Endothelial cell of umbilical vein (primary cell): ENCODE data around the gene MYCBP2. TPM values are rescaled to one million over a fixed set of nuclear protein-coding genes. Genes with fewer than 3 reads are reported as not detected.

Experiments
- BruUV-seq: library from RNA; stranded (reverse); fragments of 400-500 nt; replicated peaks from 2 replicates; lab custom pipeline; 2021; lab: Mats Ljungman, UMichigan
- CTCF ChIA-PET: fragments of 300-600, 350-600 bp; sonication (Branson Sonifier 250); formaldehyde crosslinking; loops from one replicate; lab custom pipeline; 2021; ENCODE audit warnings: antibody characterized with exemption, inconsistent platforms; lab: Charles Lee
- POLR2A ChIA-PET: fragments of 300-600, 350-600 bp; sonication (Branson Sonifier 250); formaldehyde crosslinking; loops from one replicate; lab custom pipeline; 2021; ENCODE audit warnings: antibody characterized with exemption, inconsistent platforms; lab: Charles Lee
- DNase-seq: peaks from one replicate; pipeline ENCODE4 v3.0.0-alpha.2; 2011; ENCODE audit warnings: low read depth, low spot score
- FAIRE-seq: peaks from 2 replicates; lab custom pipeline; 2011; peaks lifted over from hg19 to GRCh38; lab: Jason Lieb, UNC
- H2AFZ ChIP-seq: 2 replicates; pipeline ENCODE4 v1.6.0; 2012; ENCODE audit warnings: low read depth, low read length, control low read depth, inconsistent platforms
- H3K27ac ChIP-seq: 2 replicates; pipeline ENCODE4 v1.5.1; 2011; ENCODE audit warnings: low read depth, mild to moderate bottlenecking, control low read depth, low read length, moderate library complexity; ENCODE audit not compliant: insufficient read depth
- H3K27me3 ChIP-seq, 2 experiments: 2 replicates each; pipeline versions ENCODE4 v1.6.0 to v1.6.1; 2011; ENCODE audit warnings: low read length in 2 of 2, mixed read lengths in 1 of 2; ENCODE audit not compliant: control insufficient read depth in 2 of 2, insufficient read depth in 2 of 2
- H3K36me3 ChIP-seq, 2 experiments: 2 replicates in 1 of 2; 3 replicates in 1 of 2; pipeline ENCODE4 v1.5.1; 2011; ENCODE audit warnings: low read length in 2 of 2, mild to moderate bottlenecking in 1 of 2, moderate library complexity in 1 of 2; ENCODE audit not compliant: control insufficient read depth in 2 of 2, insufficient read depth in 2 of 2; ENCODE audit errors: extremely low read depth in 1 of 2
- H3K4me1 ChIP-seq: 3 replicates; pipeline ENCODE4 v1.5.1; 2011; ENCODE audit warnings: mild to moderate bottlenecking, low read length; ENCODE audit not compliant: control insufficient read depth, insufficient read depth; ENCODE audit errors: extremely low read depth
- H3K4me2 ChIP-seq: 2 replicates; pipeline ENCODE4 v1.6.1; 2011; ENCODE audit warnings: low read length, control low read depth, mixed read lengths; ENCODE audit not compliant: insufficient read depth
- H3K4me3 ChIP-seq, 3 experiments: fragments of 200-600 bp in 1 of 3; sonication (generic), shearing (Covaris generic) in 1 of 3; replicated peaks in 1 of 3; 2 replicates each; pipeline ENCODE4 v1.5.1; 2011 to 2016; ENCODE audit warnings: control low read depth in 3 of 3, low read length in 3 of 3, mild to moderate bottlenecking in 2 of 3, inconsistent platforms in 1 of 3, low read depth in 1 of 3, moderate library complexity in 1 of 3; ENCODE audit not compliant: insufficient read depth in 1 of 3
- H3K79me2 ChIP-seq: 2 replicates; pipeline ENCODE4 v1.6.0; 2012; ENCODE audit warnings: low read length, inconsistent platforms; ENCODE audit not compliant: control insufficient read depth, insufficient read depth
- H3K9ac ChIP-seq: replicated peaks from 2 replicates; pipeline ENCODE3; 2011; ENCODE audit warnings: low read length, control low read depth; ENCODE audit not compliant: insufficient read depth; ENCODE audit errors: extremely low read depth
- H3K9me1 ChIP-seq: replicated peaks from 3 replicates; pipeline ENCODE4 v1.6.0; 2011; ENCODE audit warnings: mild to moderate bottlenecking, low read length; ENCODE audit not compliant: control insufficient read depth, insufficient read depth; ENCODE audit errors: extremely low read depth
- H3K9me3 ChIP-seq: replicated peaks from 2 replicates; pipeline ENCODE4 v1.5.1; 2012; ENCODE audit warnings: low read length, inconsistent platforms; ENCODE audit not compliant: control insufficient read depth, insufficient read depth
- H4K20me1 ChIP-seq: replicated peaks from 2 replicates; pipeline ENCODE3; 2011; ENCODE audit warnings: mild to moderate bottlenecking, low read length; ENCODE audit not compliant: control insufficient read depth, insufficient read depth; ENCODE audit errors: extremely low read depth
- CTCF ChIP-seq, 2 donors: IDR thresholded peaks; 1 replicate in 1 of 2; 2 replicates in 1 of 2; pipeline ENCODE4 v1.5.1; 2011; ENCODE audit warnings: low read length in 2 of 2, mild to moderate bottlenecking in 2 of 2, moderate library complexity in 2 of 2, control low read depth in 1 of 2, inconsistent platforms in 1 of 2, low read depth in 1 of 2; ENCODE audit not compliant: insufficient read depth in 1 of 2; ENCODE audit errors: extremely low read depth in 1 of 2
- EZH2 ChIP-seq: IDR thresholded peaks from 2 replicates; pipeline ENCODE4 v1.6.1; 2012; ENCODE audit warnings: borderline replicate concordance, low read depth, mild to moderate bottlenecking, moderate library complexity, low read length, inconsistent platforms; ENCODE audit not compliant: severe bottlenecking
- FOS ChIP-seq: IDR thresholded peaks from 2 replicates; pipeline ENCODE4 v1.6.1; 2011; ENCODE audit warnings: mild to moderate bottlenecking, low read length, moderate library complexity, borderline replicate concordance; ENCODE audit not compliant: insufficient read depth
- GATA2 ChIP-seq: IDR thresholded peaks from 2 replicates; pipeline ENCODE4 v1.7.0; 2011; ENCODE audit warnings: low read depth, mild to moderate bottlenecking, moderate library complexity, mixed read lengths, low read length; ENCODE audit not compliant: insufficient read length, insufficient read depth
- JUN ChIP-seq: IDR thresholded peaks from 2 replicates; pipeline ENCODE4 v1.6.1; 2011; ENCODE audit warnings: borderline replicate concordance, low read depth; ENCODE audit not compliant: insufficient read length, insufficient read depth
- MAX ChIP-seq: IDR thresholded peaks from 2 replicates; pipeline ENCODE4 v1.6.1; 2011; ENCODE audit not compliant: insufficient read depth, insufficient read length
- MYC ChIP-seq: IDR thresholded peaks from one replicate; pipeline ENCODE4 v1.6.1; 2011; ENCODE audit warnings: mild to moderate bottlenecking, low read depth, low read length
- POLR2A ChIP-seq: IDR thresholded peaks from 2 replicates; pipeline ENCODE4 v1.6.1; 2012; ENCODE audit warnings: low read depth, mild to moderate bottlenecking, control low read depth, low read length
- POLR2AphosphoS5 ChIP-seq: IDR thresholded peaks from 2 replicates; pipeline ENCODE4 v1.6.1; 2012; ENCODE audit warnings: low read depth, mild to moderate bottlenecking, control low read depth, low read length, moderate library complexity; ENCODE audit not compliant: insufficient read depth
- dilution Hi-C: fragments of 300-500 bp; cut with MboI; formaldehyde crosslinking; loops from one replicate; pipeline ENCODE4 v1.15.0; 2019; ENCODE audit warnings: low sequenced_read_pairs; ENCODE audit not compliant: extremely low pct_ligation_motif_present
- intact Hi-C: fragments of 100-400 bp; cut with micrococcal nuclease; formaldehyde crosslinking; loops from one replicate; pipeline ENCODE4 v1.10.0; 2022
- polyA plus RNA-seq, 4 experiments: library from polyadenylated mRNA; depleted of rRNA in 3 of 4; stranded (reverse) in 3 of 4; unstranded in 1 of 4; fragments of >200 nt; gene quantifications; 2 replicates each; pipeline versions ENCODE4 v1.2.1 to v1.2.3, GENCODE V29; 2011 to 2012; ENCODE audit warnings: missing spikeins in 1 of 4
- total RNA-seq: library from RNA; stranded (reverse); gene quantifications from 2 replicates; pipeline ENCODE4 v1.2.3, GENCODE V29; 2021

The MYCBP2 gene
- total and polyA plus RNA-seq, 2 donors (not counting 3 experiments of a cell fraction or from before 2014, with no cell fraction given) = 30.5 to 89.8 TPM

- no peak overlapping the region for H3K4me2 ChIP-seq
- no peaks in the 10 kb centered on the region for H3K79me2 ChIP-seq
- no peaks in the 10 kb centered on the region for H3K4me1 ChIP-seq
- H4K20me1 ChIP-seq = no peaks in the 10 kb centered on the region
- no peaks in the 10 kb centered on the region for H3K36me3 ChIP-seq
- intact Hi-C loops (no loop called here), dilution Hi-C loops (no loop called here)
- no peak overlapping the region for H3K4me3 ChIP-seq
- FAIRE-seq (no peak), DNase-seq (no peak)
- CTCF ChIA-PET = interaction anchor here (1.2 kb wide), 1 partner anchor 121 kb away, joined by 3 read pairs; no protein-coding TSS in a partner anchor
- H3K9me3 ChIP-seq = no peaks in the 10 kb centered on the region
- no peak overlapping the region for H2AFZ ChIP-seq
- H3K27me3 ChIP-seq = peaks cover under 1 to 2% of the 10 kb centered on the region in 2 experiments
- no peaks in the 10 kb centered on the region for H3K9me1 ChIP-seq
- H3K9ac ChIP-seq = no peak overlapping the region
- no TSS peak for BruUV-seq
- TF ChIP-seq POLR2AphosphoS5 (no peak), MYC (no peak), MAX (no peak), JUN (no peak), FOS (no peak), GATA2 (no peak), EZH2 (no peak), CTCF (IDR thresholded peaks at IDR 0.05; ENCODE audit: extremely low read depth in 1 of 2, insufficient read depth in 1 of 2, low read depth in 1 of 2, low read length in 2 of 2) (no peak), POLR2A (no peak)
- H3K27ac ChIP-seq = no peak overlapping the region
- POLR2A ChIA-PET = no interaction called here
These were observed 31.1 kb upstream of the MYCBP2 start for GRCh38 chr13:77358001-77358400.
